ENCODE data around the gene BCL3. TPM values are rescaled to one million over a fixed set of nuclear protein-coding genes. Genes with fewer than 3 reads are reported as not detected.

BCL3 gene
- total and polyA plus RNA-seq, 10 of the 15 experiments (the other 5 are each of a cell fraction or from before 2014, with no cell fraction given) = 0.55 to 22.7 (median 3.6) TPM

DNA sequence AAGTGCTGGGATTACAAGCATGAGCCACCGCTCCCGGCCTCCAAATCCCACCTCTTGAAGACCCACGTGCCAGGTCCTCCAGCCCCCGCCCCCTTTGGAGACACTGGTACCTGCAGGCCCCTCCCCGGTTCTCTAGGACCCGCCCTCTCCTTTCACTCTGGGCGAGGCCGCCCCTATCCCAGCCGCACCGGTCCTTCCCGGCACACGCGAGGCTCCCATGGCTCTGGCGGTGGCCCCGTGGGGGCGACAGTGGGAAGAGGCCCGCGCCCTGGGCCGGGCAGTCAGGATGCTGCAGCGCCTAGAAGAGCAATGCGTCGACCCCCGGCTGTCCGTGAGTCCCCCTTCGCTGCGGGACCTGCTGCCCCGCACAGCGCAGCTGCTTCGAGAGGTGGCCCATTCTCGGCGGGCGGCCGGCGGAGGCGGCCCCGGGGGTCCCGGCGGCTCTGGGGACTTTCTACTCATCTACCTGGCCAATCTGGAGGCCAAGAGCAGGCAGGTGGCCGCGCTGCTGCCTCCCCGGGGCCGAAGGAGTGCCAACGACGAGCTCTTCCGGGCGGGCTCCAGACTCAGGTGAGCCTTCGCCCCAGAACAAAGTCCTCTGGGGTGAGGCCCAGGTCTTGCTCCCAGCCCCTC is 29.3 kb downstream of the BCL3 start, which contains the start of gene CBLC:
CBLC (plus strand) TSS at position 176 of the 633 bp plus-strand sequence; CDS start at position 218, 42 bp downstream.
- no peaks in the 10 kb centered on the region for H3K27me3 ChIP-seq (replicated peaks in 1 of 2; ENCODE audit: control insufficient read depth in 2 of 2, insufficient read depth in 2 of 2, low read length in 1 of 2)
- BruUV-seq (replicated peaks) = no TSS peak
- intact Hi-C loops (cut with micrococcal nuclease; ENCODE audit: unreplicated experiment) = loop anchor here (10.0 kb wide), 1 partner anchor 123 kb away; no protein-coding TSS in a partner anchor
- H3K9me3 ChIP-seq (replicated peaks; ENCODE audit: control insufficient read depth, insufficient read depth, low read length) = no peaks in the 10 kb centered on the region
- no peaks in the 10 kb centered on the region; the same call in 1 of the 2 replicates for H4K20me1 ChIP-seq (ENCODE audit: control insufficient read depth, insufficient read depth)
- no peak for FAIRE-seq
- ChIA-PET CTCF (no interaction called here), POLR2A (no interaction called here), RAD21 (ENCODE audit: unreplicated experiment) (no interaction called here), SMC1A (ENCODE audit: uncharacterized antibody, unreplicated experiment) (interaction anchor here (1.2 kb wide), 1 partner anchor 89 kb away, joined by 4 read pairs; no protein-coding TSS in a partner anchor)
- ATAC-seq = no peak
- no peak within 1 kb of the TSS for H3K9ac ChIP-seq (ENCODE audit: control insufficient read depth, insufficient read depth, low read length)
- no peaks in the 10 kb centered on the region for H3K4me1 ChIP-seq (ENCODE audit: control insufficient read depth, insufficient read depth, low read length)
- H3K36me3 ChIP-seq (ENCODE audit: control insufficient read depth in 2 of 2, insufficient read depth in 2 of 2, low read length in 1 of 2) = no peaks in the 10 kb centered on the region
- in situ Hi-C loops (cut with MboI) = no loop called here
- peak within 1 kb of the TSS; percentile 17; the same call in 1 of the 2 replicates for H3K4me2 ChIP-seq (ENCODE audit: control insufficient read depth, insufficient read depth)
- 36% methylated on average over 44 of the region's 47 CpGs for WGBS (ENCODE audit: insufficient coverage, insufficient replicate concordance, low lambda C conversion rate, missing lambda C conversion rate)
- H3K27ac ChIP-seq (ENCODE audit: control insufficient read depth, insufficient read depth) = no peak within 1 kb of the TSS
- DNase-seq (ENCODE audit: low read depth, low spot score) = no peak
- no peaks in the 10 kb centered on the region for H3K79me2 ChIP-seq (ENCODE audit: control insufficient read depth, insufficient read depth, low read length)
- H3K4me3 ChIP-seq = no peak within 1 kb of the TSS
- H2AFZ ChIP-seq (ENCODE audit: control insufficient read depth, low read depth, low read length) = no peak within 1 kb of the TSS
- TF ChIP-seq KDM1A (IDR thresholded peaks at IDR 0.05; ENCODE audit: borderline replicate concordance) (no peak), MYC (IDR thresholded peaks at IDR 0.05; ENCODE audit: insufficient read depth, insufficient read length, insufficient replicate concordance, low read length, severe bottlenecking) (no peak), CBFB (IDR thresholded peaks at IDR 0.05; ENCODE audit: low read depth) (no peak), STAT1 (conservative IDR thresholded peaks at IDR 0.05) (no peak), SP1 (IDR thresholded peaks at IDR 0.05; ENCODE audit: low read depth, low read length) (no peak), STAT3 (IDR thresholded peaks at IDR 0.05; ENCODE audit: low read depth, low read length) (no peak), RB1 (IDR thresholded peaks at IDR 0.05; ENCODE audit: borderline replicate concordance) (no peak), MYB (IDR thresholded peaks at IDR 0.05; ENCODE audit: borderline replicate concordance, low read depth, low read length) (no peak), NFXL1 (IDR thresholded peaks at IDR 0.05; ENCODE audit: borderline replicate concordance) (no peak), RCOR1 (conservative IDR thresholded peaks at IDR 0.05; ENCODE audit: low read depth, low read length) (no peak)
- TF ChIP-seq, protein P1, sequence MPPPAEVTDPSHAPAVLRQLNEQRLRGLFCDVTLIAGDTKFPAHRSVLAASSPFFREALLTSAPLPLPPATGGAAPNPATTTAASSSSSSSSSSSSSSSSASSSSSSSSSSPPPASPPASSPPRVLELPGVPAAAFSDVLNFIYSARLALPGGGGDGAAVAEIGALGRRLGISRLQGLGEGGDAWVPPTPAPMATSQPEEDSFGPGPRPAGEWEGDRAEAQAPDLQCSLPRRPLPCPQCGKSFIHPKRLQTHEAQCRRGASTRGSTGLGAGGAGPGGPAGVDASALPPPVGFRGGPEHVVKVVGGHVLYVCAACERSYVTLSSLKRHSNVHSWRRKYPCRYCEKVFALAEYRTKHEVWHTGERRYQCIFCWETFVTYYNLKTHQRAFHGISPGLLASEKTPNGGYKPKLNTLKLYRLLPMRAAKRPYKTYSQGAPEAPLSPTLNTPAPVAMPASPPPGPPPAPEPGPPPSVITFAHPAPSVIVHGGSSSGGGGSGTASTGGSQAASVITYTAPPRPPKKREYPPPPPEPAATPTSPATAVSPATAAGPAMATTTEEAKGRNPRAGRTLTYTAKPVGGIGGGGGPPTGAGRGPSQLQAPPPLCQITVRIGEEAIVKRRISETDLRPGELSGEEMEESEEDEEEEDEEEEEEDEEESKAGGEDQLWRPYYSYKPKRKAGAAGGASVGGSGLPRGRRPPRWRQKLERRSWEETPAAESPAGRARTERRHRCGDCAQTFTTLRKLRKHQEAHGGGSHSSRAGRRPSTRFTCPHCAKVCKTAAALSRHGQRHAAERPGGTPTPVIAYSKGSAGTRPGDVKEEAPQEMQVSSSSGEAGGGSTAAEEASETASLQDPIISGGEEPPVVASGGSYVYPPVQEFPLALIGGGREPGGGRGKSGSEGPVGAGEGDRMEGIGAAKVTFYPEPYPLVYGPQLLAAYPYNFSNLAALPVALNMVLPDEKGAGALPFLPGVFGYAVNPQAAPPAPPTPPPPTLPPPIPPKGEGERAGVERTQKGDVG (CRISPR knock-in tag; IDR thresholded peaks at IDR 0.05) = no peak
- TF ChIP-seq, protein P2, sequence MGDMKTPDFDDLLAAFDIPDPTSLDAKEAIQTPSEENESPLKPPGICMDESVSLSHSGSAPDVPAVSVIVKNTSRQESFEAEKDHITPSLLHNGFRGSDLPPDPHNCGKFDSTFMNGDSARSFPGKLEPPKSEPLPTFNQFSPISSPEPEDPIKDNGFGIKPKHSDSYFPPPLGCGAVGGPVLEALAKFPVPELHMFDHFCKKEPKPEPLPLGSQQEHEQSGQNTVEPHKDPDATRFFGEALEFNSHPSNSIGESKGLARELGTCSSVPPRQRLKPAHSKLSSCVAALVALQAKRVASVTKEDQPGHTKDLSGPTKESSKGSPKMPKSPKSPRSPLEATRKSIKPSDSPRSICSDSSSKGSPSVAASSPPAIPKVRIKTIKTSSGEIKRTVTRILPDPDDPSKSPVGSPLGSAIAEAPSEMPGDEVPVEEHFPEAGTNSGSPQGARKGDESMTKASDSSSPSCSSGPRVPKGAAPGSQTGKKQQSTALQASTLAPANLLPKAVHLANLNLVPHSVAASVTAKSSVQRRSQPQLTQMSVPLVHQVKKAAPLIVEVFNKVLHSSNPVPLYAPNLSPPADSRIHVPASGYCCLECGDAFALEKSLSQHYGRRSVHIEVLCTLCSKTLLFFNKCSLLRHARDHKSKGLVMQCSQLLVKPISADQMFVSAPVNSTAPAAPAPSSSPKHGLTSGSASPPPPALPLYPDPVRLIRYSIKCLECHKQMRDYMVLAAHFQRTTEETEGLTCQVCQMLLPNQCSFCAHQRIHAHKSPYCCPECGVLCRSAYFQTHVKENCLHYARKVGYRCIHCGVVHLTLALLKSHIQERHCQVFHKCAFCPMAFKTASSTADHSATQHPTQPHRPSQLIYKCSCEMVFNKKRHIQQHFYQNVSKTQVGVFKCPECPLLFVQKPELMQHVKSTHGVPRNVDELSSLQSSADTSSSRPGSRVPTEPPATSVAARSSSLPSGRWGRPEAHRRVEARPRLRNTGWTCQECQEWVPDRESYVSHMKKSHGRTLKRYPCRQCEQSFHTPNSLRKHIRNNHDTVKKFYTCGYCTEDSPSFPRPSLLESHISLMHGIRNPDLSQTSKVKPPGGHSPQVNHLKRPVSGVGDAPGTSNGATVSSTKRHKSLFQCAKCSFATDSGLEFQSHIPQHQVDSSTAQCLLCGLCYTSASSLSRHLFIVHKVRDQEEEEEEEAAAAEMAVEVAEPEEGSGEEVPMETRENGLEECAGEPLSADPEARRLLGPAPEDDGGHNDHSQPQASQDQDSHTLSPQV (IDR thresholded peaks at IDR 0.05) = no peak
- TF ChIP-seq, protein P3, sequence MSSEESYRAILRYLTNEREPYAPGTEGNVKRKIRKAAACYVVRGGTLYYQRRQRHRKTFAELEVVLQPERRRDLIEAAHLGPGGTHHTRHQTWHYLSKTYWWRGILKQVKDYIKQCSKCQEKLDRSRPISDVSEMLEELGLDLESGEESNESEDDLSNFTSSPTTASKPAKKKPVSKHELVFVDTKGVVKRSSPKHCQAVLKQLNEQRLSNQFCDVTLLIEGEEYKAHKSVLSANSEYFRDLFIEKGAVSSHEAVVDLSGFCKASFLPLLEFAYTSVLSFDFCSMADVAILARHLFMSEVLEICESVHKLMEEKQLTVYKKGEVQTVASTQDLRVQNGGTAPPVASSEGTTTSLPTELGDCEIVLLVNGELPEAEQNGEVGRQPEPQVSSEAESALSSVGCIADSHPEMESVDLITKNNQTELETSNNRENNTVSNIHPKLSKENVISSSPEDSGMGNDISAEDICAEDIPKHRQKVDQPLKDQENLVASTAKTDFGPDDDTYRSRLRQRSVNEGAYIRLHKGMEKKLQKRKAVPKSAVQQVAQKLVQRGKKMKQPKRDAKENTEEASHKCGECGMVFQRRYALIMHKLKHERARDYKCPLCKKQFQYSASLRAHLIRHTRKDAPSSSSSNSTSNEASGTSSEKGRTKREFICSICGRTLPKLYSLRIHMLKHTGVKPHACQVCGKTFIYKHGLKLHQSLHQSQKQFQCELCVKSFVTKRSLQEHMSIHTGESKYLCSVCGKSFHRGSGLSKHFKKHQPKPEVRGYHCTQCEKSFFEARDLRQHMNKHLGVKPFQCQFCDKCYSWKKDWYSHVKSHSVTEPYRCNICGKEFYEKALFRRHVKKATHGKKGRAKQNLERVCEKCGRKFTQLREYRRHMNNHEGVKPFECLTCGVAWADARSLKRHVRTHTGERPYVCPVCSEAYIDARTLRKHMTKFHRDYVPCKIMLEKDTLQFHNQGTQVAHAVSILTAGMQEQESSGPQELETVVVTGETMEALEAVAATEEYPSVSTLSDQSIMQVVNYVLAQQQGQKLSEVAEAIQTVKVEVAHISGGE (CRISPR knock-in tag; IDR thresholded peaks at IDR 0.05) = no peak
